A673 (cell line): ENCODE results near the gene DNAH5. TPM values are rescaled to one million over a fixed set of nuclear protein-coding genes. Genes with fewer than 3 reads are reported as not detected.

ENCODE experiments used
- BruUV-seq: library from RNA; stranded (reverse); fragments of 400-500 nt; replicated peaks from 2 replicates; lab custom pipeline; 2021; lab: Mats Ljungman, UMichigan
- CTCF ChIA-PET: fragments of 300-600 bp; sonication (Branson Sonifier 250); formaldehyde crosslinking; loops from one replicate; lab custom pipeline; 2022; ENCODE audit warnings: antibody characterized with exemption; lab: Charles Lee
- POLR2A ChIA-PET: fragments of 300-600 bp; sonication (Branson Sonifier 250); formaldehyde crosslinking; loops from one replicate; lab custom pipeline; 2022; ENCODE audit warnings: antibody characterized with exemption; ENCODE audit not compliant: low non-redundant PET; lab: Charles Lee
- DNase-seq: peaks from one replicate; pipeline ENCODE4 v3.0.0-alpha.2; 2015; ENCODE audit warnings: low spot score
- H3K27ac ChIP-seq: fragments of 200-600 bp; sonication (generic); 2 replicates; pipeline ENCODE4 v1.5.1; 2016; ENCODE audit warnings: mixed run types, low read depth, mild to moderate bottlenecking, mixed read lengths, antibody characterized with exemption, low read length; ENCODE audit not compliant: poor library complexity, severe bottlenecking
- H3K27me3 ChIP-seq: fragments of 200-600 bp; sonication (generic); replicated peaks from 2 replicates; pipeline ENCODE4 v1.6.1; 2017; ENCODE audit warnings: mixed run types, low read depth, mild to moderate bottlenecking, mixed read lengths, antibody characterized with exemption, low read length; ENCODE audit not compliant: insufficient read depth, poor library complexity
- H3K36me3 ChIP-seq: fragments of 200-600 bp; sonication (generic); 2 replicates; pipeline ENCODE4 v1.6.1; 2016; ENCODE audit warnings: mixed run types, mild to moderate bottlenecking, mixed read lengths, antibody characterized with exemption, low read length; ENCODE audit not compliant: insufficient read depth, poor library complexity, severe bottlenecking
- H3K4me1 ChIP-seq: fragments of 200-600 bp; sonication (generic); 2 replicates; pipeline ENCODE4 v1.6.1; 2017; ENCODE audit warnings: mixed run types, mild to moderate bottlenecking, mixed read lengths, antibody characterized with exemption, low read length; ENCODE audit not compliant: insufficient read depth, poor library complexity, severe bottlenecking
- H3K4me3 ChIP-seq: fragments of 200-600 bp; sonication (generic); 2 replicates; pipeline ENCODE4 v1.5.1; 2016; ENCODE audit warnings: low read depth, mixed run types, mild to moderate bottlenecking, mixed read lengths, low read length; ENCODE audit not compliant: poor library complexity, severe bottlenecking
- H3K9me3 ChIP-seq: fragments of 200-600 bp; sonication (generic); 2 replicates; pipeline ENCODE4 v1.6.1; 2016; ENCODE audit warnings: mixed run types, low read depth, mild to moderate bottlenecking, mixed read lengths, antibody characterized with exemption, low read length; ENCODE audit not compliant: poor library complexity, severe bottlenecking
- EZH2 ChIP-seq: fragments of 200-600 bp; sonication (generic); IDR thresholded peaks from 2 replicates; pipeline ENCODE4 v1.6.1; 2017; ENCODE audit warnings: borderline replicate concordance, low read depth, mild to moderate bottlenecking, mixed read lengths, antibody characterized with exemption, low read length; ENCODE audit not compliant: poor library complexity, severe bottlenecking
- intact Hi-C: fragments of 100-400 bp; cut with micrococcal nuclease; formaldehyde crosslinking; loops from one replicate; pipeline ENCODE4 v1.10.0; 2022; ENCODE audit not compliant: unreplicated experiment
- total RNA-seq: library from RNA; stranded (reverse); gene quantifications from 2 replicates; pipeline ENCODE4 v1.2.3, GENCODE V29; 2021
- TF ChIP-seq, protein P1 (sequence below): fragments of 300-800, 200-600 bp; sonication (generic); conservative IDR thresholded peaks from 2 replicates; pipeline ENCODE4 v1.5.1; 2017; ENCODE audit warnings: low read depth, mild to moderate bottlenecking, antibody characterized with exemption, low read length, moderate library complexity, mixed read lengths

The DNAH5 gene
- total RNA-seq, 1 experiment from 2014 or later: not detected

DNA sequence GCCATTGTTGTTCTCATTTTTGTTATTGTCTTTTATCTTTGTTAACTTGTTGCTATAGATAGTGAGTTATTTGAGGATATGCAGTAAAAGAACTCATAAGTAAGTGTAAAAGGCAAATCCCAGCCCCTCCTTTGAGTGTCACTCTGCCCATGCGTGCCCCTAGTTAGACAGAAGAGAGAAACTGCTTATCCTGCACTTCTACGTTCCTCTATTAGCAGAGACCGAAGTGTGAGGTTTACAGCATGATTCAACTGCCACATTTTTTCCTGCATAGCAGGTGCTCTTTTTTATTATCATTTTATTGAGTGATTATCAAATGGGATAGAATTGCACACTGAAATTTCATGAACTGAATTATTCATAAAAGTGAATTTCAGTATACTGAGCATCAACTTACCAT is 12.0 kb upstream of the DNAH5 start:
- TF ChIP-seq, protein P1, sequence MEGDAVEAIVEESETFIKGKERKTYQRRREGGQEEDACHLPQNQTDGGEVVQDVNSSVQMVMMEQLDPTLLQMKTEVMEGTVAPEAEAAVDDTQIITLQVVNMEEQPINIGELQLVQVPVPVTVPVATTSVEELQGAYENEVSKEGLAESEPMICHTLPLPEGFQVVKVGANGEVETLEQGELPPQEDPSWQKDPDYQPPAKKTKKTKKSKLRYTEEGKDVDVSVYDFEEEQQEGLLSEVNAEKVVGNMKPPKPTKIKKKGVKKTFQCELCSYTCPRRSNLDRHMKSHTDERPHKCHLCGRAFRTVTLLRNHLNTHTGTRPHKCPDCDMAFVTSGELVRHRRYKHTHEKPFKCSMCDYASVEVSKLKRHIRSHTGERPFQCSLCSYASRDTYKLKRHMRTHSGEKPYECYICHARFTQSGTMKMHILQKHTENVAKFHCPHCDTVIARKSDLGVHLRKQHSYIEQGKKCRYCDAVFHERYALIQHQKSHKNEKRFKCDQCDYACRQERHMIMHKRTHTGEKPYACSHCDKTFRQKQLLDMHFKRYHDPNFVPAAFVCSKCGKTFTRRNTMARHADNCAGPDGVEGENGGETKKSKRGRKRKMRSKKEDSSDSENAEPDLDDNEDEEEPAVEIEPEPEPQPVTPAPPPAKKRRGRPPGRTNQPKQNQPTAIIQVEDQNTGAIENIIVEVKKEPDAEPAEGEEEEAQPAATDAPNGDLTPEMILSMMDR: no peak
- TF ChIP-seq EZH2: no peak
- no peak for DNase-seq
- POLR2A ChIA-PET: no interaction called here
- BruUV-seq: no TSS peak
- H3K27ac ChIP-seq: no peak overlapping the region
- intact Hi-C loops: loop anchor here (5.0 kb wide), 1 partner anchor 1934 kb away; no protein-coding TSS in a partner anchor
- H3K9me3 ChIP-seq: no peaks in the 10 kb centered on the region
- peaks cover 22% of the 10 kb centered on the region for H3K27me3 ChIP-seq
- CTCF ChIA-PET: no interaction called here
- H3K4me3 ChIP-seq: no peak overlapping the region
- no peaks in the 10 kb centered on the region for H3K36me3 ChIP-seq
- H3K4me1 ChIP-seq: no peaks in the 10 kb centered on the region

DNA sequence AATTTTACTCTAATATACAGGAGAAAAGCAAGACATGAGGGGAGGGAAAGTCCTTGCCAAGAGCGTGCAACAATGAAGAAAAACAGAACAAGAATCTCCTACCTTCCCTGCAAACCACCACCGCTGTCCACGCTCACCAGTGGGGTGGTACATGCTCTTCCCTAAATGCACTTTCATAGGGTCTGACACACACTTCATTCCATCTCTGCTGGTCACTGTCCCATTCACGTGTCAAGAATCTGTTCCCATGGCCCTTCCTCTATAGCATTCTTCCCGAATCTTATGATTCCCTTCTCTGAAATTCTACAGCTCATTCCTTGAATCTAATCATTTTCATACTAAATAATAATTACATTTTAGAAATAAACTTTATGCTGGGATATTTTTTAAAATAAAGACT is 11.4 kb upstream of the DNAH5 start:
- no peak for DNase-seq
- ChIA-PET POLR2A (no interaction called here), CTCF (no interaction called here)
- Histone ChIP-seq H3K9me3 (no peaks in the 10 kb centered on the region), H3K4me1 (no peaks in the 10 kb centered on the region), H3K27ac (no peak overlapping the region), H3K4me3 (no peak overlapping the region), H3K36me3 (no peaks in the 10 kb centered on the region), H3K27me3 (peaks cover 25% of the 10 kb centered on the region)
- no peak for TF ChIP-seq EZH2
- TF ChIP-seq, protein P1: no peak
- intact Hi-C loops: loop anchor here (5.0 kb wide), 1 partner anchor 1934 kb away; no protein-coding TSS in a partner anchor
- BruUV-seq: no TSS peak

DNA sequence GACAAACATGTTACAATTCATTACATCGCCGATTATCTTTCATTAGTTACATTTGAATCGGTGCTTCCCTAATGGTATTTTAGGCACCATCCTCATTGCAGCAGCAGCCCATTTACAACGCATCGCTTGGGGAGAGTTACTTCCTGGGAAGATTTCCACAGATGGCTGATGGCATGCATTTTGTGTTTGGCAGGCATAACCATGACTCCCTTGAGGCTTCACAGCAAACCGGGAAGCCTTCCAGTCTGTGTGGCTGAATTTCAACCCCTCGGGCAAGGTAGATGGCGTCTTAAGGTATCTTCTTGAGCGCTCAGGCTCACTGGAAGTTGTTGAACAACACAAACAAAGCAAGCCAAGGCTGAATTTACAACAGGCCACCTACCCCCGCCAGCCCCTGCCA is 1.6 kb upstream of the DNAH5 start:
- peaks cover 37% of the 10 kb centered on the region for H3K27me3 ChIP-seq
- no peaks in the 10 kb centered on the region for H3K9me3 ChIP-seq
- no peak overlapping the region for H3K27ac ChIP-seq
- ChIA-PET CTCF (no interaction called here), POLR2A (no interaction called here)
- H3K4me3 ChIP-seq: no peak overlapping the region
- intact Hi-C loops: no loop called here
- peak; percentile 11 for DNase-seq
- BruUV-seq: no TSS peak
- TF ChIP-seq, protein P1: no peak
- no peak for TF ChIP-seq EZH2
- H3K36me3 ChIP-seq: no peaks in the 10 kb centered on the region
- H3K4me1 ChIP-seq: no peaks in the 10 kb centered on the region
